Duodenal mucosa (tissue), 2 donors: Measurements from ENCODE around the gene ARHGEF4.
"Not testable (repeated sequence)": the region's sequence is repeated elsewhere in the genome, so short reads cannot be mapped to it uniquely, and the experiment has no call there.

Source experiments
- H3K27ac ChIP-seq: one replicate; pipeline ENCODE4 v1.7.0; 2013; ENCODE audit warnings: low read depth, low read length
- H3K27me3 ChIP-seq, 2 donors: one replicate each; pipeline ENCODE4 v1.7.0; 2013; ENCODE audit warnings: low read length in 2 of 2, control low read depth in 1 of 2; ENCODE audit not compliant: insufficient read depth in 2 of 2, control insufficient read depth in 1 of 2
- H3K36me3 ChIP-seq, 2 donors: one replicate each; pipeline ENCODE4 v1.7.0; 2013; ENCODE audit warnings: low read length in 2 of 2, control low read depth in 1 of 2; ENCODE audit not compliant: insufficient read depth in 2 of 2, control insufficient read depth in 1 of 2
- H3K4me1 ChIP-seq, 2 donors: one replicate each; pipeline ENCODE4 v1.7.0; 2013; ENCODE audit warnings: low read length in 2 of 2, control low read depth in 1 of 2; ENCODE audit not compliant: insufficient read depth in 2 of 2, control insufficient read depth in 1 of 2
- H3K4me3 ChIP-seq, 2 donors: one replicate each; pipeline ENCODE4 v1.7.0; 2013; ENCODE audit warnings: low read length in 2 of 2, low read depth in 1 of 2
- H3K9ac ChIP-seq, 2 donors: one replicate each; pipeline ENCODE4 v1.7.0; 2013; ENCODE audit warnings: low read length in 2 of 2, low read depth in 1 of 2
- H3K9me3 ChIP-seq, 2 donors: one replicate each; pipeline ENCODE4 v1.7.0; 2013; ENCODE audit warnings: low read length in 2 of 2, control low read depth in 1 of 2; ENCODE audit not compliant: control insufficient read depth in 1 of 2

Gene ARHGEF4

GRCh38 chr2:130986890-130987493 is 150.3 kb downstream of the ARHGEF4 start:
- H3K9ac ChIP-seq, result no peak overlapping the region
- H3K27me3 ChIP-seq, result no peaks in the 10 kb centered on the region

GRCh38 chr2:130987519-130988425 is 151.1 kb downstream of the ARHGEF4 start:
- Histone ChIP-seq H3K27ac (no peak overlapping the region), H3K9me3 (no peaks in the 10 kb centered on the region), H3K27me3 (no peaks in the 10 kb centered on the region), H3K4me1 (no peaks in the 10 kb centered on the region), H3K4me3 (no peak overlapping the region), H3K36me3 (no peaks in the 10 kb centered on the region), H3K9ac (no peak overlapping the region)

More at GRCh38 chr2:130986890-130987493, 150.3 kb downstream of the ARHGEF4 start:
- no peak overlapping the region for H3K4me3 ChIP-seq
- H3K9me3 ChIP-seq, result no peaks in the 10 kb centered on the region
- no peaks in the 10 kb centered on the region for H3K36me3 ChIP-seq
- no peaks in the 10 kb centered on the region for H3K4me1 ChIP-seq
- H3K27ac ChIP-seq, result no peak overlapping the region

GRCh38 chr2:130991446-130991845 is 154.7 kb downstream of the ARHGEF4 start:
- H3K36me3 ChIP-seq, H3K27ac ChIP-seq, H3K27me3 ChIP-seq, H3K9ac ChIP-seq, H3K9me3 ChIP-seq, H3K4me3 ChIP-seq, H3K4me1 ChIP-seq: not testable (repeated sequence)

- H3K9me3 ChIP-seq, H3K36me3 ChIP-seq, H3K27ac ChIP-seq, H3K4me1 ChIP-seq, H3K27me3 ChIP-seq, H3K9ac ChIP-seq, H3K4me3 ChIP-seq: not testable (repeated sequence)
Observed at GRCh38 chr2:130992003-130992402, 155.3 kb downstream of the ARHGEF4 start.

- no peak overlapping the region for H3K27ac ChIP-seq
- H3K9ac ChIP-seq, result no peak overlapping the region
- H3K9me3 ChIP-seq, result no peaks in the 10 kb centered on the region
- no peak overlapping the region for H3K4me3 ChIP-seq
- H3K4me1 ChIP-seq, result no peaks in the 10 kb centered on the region
- peaks cover 2 to 9% of the 10 kb centered on the region in 2 donors for H3K27me3 ChIP-seq
- H3K36me3 ChIP-seq, result no peaks in the 10 kb centered on the region
Observed at GRCh38 chr2:130996691-130997090, 160.0 kb downstream of the ARHGEF4 start.

GRCh38 chr2:130997198-130997597 is 160.5 kb downstream of the ARHGEF4 start:
- Histone ChIP-seq H3K27ac (no peak overlapping the region), H3K4me3 (no peak overlapping the region), H3K27me3 (peaks cover 2 to 9% of the 10 kb centered on the region in 2 donors), H3K36me3 (no peaks in the 10 kb centered on the region), H3K9me3 (no peaks in the 10 kb centered on the region), H3K4me1 (no peaks in the 10 kb centered on the region), H3K9ac (no peak overlapping the region)

GRCh38 chr2:130998561-130998960 is 161.8 kb downstream of the ARHGEF4 start:
- H3K4me3 ChIP-seq, result no peak overlapping the region
- H3K9ac ChIP-seq, result no peak overlapping the region
- H3K27ac ChIP-seq, result no peak overlapping the region
- H3K9me3 ChIP-seq, result no peaks in the 10 kb centered on the region
- no peaks in the 10 kb centered on the region for H3K36me3 ChIP-seq
- H3K27me3 ChIP-seq, result peaks cover 2 to 9% of the 10 kb centered on the region in 2 donors
- H3K4me1 ChIP-seq, result no peaks in the 10 kb centered on the region

GRCh38 chr2:131004446-131005209 is 167.9 kb downstream of the ARHGEF4 start:
- no peak overlapping the region for H3K9ac ChIP-seq
- H3K36me3 ChIP-seq, result no peaks in the 10 kb centered on the region
- H3K27me3 ChIP-seq, result peaks cover 0 to 2% of the 10 kb centered on the region in 2 donors
- H3K27ac ChIP-seq, result no peak overlapping the region
- H3K4me3 ChIP-seq, result no peak overlapping the region
- H3K9me3 ChIP-seq, result no peaks in the 10 kb centered on the region
- H3K4me1 ChIP-seq, result no peaks in the 10 kb centered on the region

GRCh38 chr2:131005216-131005935 is 168.7 kb downstream of the ARHGEF4 start:
- no peak overlapping the region for H3K4me3 ChIP-seq
- peaks cover under 1 to 3% of the 10 kb centered on the region in 2 donors for H3K27me3 ChIP-seq
- no peak overlapping the region for H3K27ac ChIP-seq
- H3K4me1 ChIP-seq, result no peaks in the 10 kb centered on the region
- H3K9me3 ChIP-seq, result no peaks in the 10 kb centered on the region
- no peak overlapping the region for H3K9ac ChIP-seq
- H3K36me3 ChIP-seq, result no peaks in the 10 kb centered on the region
